Measurements from ENCODE around the gene SDK2. TPM values are rescaled to one million over a fixed set of nuclear protein-coding genes. Genes with fewer than 3 reads are reported as not detected.

SDK2 gene
- total RNA-seq, 1 donor from 2014 or later: 1.0 TPM

DNA sequence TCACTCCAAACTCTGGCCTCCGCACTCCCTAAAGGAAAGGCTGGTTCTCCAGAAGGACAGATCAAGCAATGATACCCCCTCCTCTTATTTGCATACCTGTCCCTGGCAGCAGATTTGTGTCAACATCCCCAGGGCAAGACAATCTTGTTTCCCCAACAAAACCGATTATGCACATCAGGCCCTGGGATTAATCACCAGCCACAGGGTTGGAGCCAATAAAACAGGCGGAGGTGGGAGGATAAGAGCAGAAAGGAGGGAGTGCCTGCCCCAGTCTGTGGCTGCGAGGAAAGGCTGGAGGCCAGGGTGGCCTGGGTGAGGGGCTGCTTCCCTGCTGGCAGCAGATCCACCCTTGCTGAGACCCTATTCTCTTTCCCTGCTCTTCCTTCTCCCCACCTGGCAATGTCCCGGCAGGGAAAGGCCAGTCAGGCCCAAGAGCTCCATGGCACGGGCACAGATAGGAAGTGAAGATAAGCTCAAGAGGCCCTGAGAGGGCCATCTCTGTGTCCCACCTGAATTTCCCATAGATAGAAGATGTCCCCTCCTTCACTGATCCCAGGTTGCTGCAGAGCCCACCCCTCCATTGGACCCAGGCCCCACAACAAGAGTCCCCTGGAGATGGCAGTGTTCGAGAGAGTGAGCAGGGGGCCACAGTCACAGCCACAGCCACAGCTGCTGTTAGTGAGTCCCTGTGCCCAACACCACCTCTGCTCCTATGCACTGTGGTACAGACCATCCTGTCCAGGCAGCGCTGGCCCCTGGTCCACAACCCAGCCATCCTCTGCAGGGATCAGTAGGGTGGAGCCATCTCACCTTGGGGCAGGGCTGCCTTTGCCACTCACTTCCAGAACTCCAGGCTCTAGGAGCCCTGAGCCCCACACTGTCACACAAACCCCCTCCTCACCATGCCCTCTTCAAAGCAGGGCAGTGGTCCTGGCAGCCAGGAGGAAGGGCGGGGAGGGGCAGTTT lies 137.5 kb downstream of the SDK2 start:
- peak; percentile 6 for DNase-seq
- ATAC-seq (ENCODE audit: poor library complexity): no peak
- intact Hi-C loops (cut with DNase I): no loop called here

GRCh38 chr17:73503560-73503959 lies 140.7 kb downstream of the SDK2 start:
- DNase-seq (peak; percentile 6), ATAC-seq (ENCODE audit: poor library complexity) (no peak)
- intact Hi-C loops (cut with DNase I): no loop called here

DNA sequence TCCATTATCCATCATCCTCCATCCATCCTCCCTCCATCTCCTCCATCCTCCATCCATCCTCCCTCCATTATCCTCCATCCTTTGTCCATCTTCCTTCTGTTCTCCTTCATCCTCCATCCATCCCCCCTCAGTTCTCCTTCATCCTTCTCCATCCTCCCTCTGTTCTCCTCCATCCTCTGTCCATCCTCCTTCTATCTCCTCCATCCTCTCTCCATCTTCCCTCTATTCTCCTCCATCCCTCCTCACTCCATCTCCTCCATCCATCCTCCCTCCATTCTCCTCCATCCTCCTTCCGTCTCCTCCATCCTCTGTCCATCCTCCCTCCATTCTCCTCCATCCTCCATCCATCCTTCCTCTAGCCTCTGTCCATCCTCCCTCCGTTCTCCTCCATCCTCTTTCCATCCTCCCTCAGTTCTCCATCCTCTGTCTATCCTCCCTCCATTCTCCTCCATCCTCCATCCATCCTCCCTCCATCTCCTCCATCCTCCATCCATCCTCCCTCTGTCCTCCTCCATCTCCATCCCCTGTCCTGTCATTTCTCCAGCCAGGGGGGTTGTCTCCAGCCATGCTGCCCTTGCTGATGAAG lies 143.7 kb downstream of the SDK2 start:
- DNase-seq (peak; percentile 10), ATAC-seq (ENCODE audit: poor library complexity) (no peak)
- intact Hi-C loops (cut with DNase I): no loop called here

- ATAC-seq (ENCODE audit: poor library complexity) (peak; percentile 45), DNase-seq (no peak)
- intact Hi-C loops (cut with DNase I): no loop called here
These were observed 145.2 kb downstream of the SDK2 start for GRCh38 chr17:73498886-73499554.

DNA sequence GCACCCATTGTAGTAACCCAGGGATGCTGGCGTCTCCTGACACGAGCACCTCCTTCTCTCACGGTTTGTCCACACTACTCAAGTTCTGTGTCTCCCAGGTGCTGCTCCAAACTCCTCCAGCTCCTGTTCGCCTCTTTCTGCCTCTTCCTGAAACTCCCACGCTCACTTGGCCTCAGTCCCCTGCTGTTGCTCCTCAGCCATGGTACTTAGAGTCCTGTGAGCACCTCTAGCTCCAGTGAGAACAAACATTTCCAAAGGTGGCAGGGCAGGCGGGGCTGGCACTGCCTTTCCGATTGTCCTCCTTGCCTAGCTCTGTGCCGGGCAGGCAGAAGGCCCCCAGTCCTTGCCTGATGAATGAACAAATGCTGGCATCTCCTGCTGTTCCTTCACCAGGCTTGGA lies 146.1 kb downstream of the SDK2 start:
- no peak for ATAC-seq (ENCODE audit: poor library complexity)
- intact Hi-C loops (cut with DNase I): no loop called here

GRCh38 chr17:73497721-73498120 lies 146.5 kb downstream of the SDK2 start:
- ATAC-seq (ENCODE audit: poor library complexity): no peak
- intact Hi-C loops (cut with DNase I): no loop called here

More for the DNA sequence above, 146.1 kb downstream of the SDK2 start:
- no peak for DNase-seq

DNA sequence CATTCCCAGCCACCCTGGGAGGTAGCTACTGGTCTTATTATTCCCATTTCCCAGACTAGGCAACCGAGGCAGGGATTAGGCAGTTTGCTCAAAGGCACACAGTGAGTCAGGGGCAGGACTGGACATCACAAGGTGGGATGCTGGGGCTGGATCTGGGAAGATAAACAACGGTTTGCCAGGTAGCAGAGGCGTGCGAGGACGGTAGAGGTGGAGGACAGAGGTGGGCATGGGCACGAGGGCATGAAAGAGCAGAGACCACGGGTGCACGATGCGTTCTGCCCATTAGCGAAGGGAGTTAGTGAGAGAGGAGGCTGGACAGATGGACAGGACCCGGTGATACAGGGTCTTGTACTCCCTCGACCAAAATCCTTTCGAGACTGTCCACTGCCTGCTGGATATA lies 148.0 kb downstream of the SDK2 start:
- ATAC-seq (ENCODE audit: poor library complexity): no peak

More at GRCh38 chr17:73497721-73498120, 146.5 kb downstream of the SDK2 start:
- DNase-seq: no peak

DNA sequence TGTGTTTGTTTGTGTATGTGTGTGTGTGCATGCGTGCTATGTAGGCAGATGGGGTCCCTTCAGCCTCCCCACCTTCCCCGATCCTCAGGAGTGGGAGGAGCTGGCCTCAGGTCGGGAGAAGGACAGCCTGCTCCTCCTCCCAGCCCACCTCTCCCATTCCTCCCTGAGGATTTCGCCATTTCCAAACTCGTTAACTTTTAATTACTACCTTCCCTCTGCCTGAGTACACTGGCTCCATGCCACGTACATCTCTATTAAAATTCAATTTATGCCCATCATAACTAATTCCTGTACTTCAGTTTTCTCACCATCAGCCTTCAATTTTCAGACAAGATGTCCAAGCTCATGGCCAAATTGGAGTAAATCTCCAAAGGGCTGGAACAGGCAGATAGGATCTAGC lies 148.6 kb downstream of the SDK2 start:
- no peak for DNase-seq
- ATAC-seq (ENCODE audit: poor library complexity): no peak
- intact Hi-C loops (cut with DNase I): no loop called here

More for the DNA sequence above, 148.0 kb downstream of the SDK2 start:
- no peak for DNase-seq
- intact Hi-C loops (cut with DNase I): no loop called here

DNA sequence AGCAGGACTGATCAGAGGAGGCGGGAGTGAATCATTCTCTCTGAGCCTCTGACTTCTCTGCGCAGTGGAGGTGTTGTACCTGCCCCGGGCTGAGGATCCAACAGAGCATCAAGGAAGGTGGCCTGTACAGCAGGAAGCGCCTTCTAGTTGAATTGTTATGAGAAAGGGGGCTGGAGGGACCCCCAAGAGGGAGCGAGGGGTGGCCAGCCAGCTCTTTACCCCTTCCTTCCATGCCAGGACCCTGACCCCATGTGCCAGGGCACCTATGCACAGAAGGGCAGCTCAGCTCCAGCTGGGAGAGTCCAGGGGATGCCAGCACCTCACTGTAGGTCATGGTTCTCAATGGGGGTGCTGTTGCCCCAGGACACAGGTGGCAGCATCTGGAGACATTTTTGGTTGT lies 149.3 kb downstream of the SDK2 start:
- ATAC-seq (ENCODE audit: poor library complexity) (no peak), DNase-seq (no peak)
- intact Hi-C loops (cut with DNase I): no loop called here

GRCh38 chr17:73493956-73494926 lies 150.0 kb downstream of the SDK2 start:
- DNase-seq: no peak
- intact Hi-C loops (cut with DNase I): no loop called here
- ATAC-seq (ENCODE audit: poor library complexity): no peak

DNA sequence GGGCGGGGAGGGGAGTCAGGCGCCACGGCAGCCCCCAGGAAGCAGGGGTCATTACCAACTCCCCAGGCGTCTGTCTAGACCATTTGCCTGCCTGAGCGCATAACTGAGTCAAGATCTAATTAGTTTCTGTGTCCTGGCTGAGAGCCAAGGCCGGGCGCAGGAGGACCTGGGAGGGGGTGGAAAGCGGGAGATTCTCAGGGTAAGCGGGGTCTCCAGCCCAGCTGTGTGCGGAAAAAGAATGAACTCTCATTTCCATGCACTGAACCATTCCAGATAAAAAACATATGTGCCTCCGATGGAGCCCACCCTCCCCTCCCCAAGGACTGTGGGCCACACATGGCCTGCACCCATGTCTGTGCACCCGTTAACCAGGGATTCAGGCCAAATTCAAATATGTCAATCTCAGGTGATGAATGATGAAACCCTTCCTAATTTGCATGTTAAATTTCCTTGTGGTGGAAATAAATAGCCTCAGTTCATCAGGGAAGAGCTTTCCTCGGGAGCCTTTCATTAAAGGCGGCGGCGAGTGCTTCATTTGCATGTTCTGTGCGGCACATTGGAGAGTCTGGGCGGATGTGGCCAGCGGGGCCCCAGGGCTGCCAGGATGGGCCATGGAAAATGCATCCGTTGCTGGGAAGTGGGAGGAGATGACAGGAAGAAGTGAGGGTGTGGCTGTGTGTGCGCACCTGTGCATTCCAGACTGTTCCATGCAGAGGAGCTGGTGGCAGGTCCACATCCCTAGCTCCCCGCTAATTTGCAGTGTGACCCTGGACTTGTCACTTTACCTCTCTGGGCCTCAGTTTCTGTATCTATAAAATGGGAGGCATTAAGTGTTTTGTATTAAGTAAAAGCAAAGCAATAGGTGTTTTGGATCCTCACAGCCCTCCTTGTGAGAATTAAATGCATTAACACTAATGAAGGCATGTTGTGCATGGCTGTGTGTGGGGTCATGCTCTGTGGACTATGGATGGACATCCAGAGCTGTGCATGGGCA lies 151.1 kb downstream of the SDK2 start:
- no peak for ATAC-seq (ENCODE audit: poor library complexity)
- DNase-seq: no peak

DNA sequence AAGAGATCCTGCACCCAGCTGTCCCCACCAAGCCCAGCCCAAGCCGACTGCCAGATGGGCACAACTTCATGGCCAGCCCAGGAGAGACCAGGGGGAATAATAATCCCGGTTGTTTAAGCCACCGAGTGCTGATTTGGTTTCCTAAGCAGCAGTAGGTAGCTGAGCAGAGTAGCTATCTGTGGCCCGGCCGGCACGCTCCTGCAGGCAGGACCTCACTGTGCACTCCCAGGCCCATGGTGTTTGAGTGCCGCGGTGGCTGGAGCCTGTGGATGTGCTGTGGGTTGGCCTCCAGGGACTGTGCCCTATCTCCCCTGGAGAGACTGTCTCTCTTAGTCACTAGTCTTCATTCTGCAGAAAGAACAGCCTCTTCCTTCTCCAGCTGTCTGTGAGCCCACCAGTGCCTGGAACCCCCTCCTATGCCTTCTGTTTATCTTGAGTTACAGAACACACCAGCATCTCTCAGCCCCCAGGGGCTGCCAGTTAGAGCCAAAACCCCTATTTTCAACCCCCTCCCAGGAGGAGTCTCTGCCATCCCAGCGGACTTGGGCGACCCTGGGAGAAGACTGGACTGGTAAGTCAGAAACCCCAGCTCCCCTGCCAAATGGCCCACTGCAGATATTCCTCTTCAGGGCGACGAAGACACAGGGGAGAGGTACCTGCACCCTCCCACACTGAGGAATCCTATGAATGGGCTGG lies 152.0 kb downstream of the SDK2 start:
- no peak for ATAC-seq (ENCODE audit: poor library complexity)
- DNase-seq: no peak

More for the DNA sequence above, 151.1 kb downstream of the SDK2 start:
- intact Hi-C loops (cut with DNase I): no loop called here

DNA sequence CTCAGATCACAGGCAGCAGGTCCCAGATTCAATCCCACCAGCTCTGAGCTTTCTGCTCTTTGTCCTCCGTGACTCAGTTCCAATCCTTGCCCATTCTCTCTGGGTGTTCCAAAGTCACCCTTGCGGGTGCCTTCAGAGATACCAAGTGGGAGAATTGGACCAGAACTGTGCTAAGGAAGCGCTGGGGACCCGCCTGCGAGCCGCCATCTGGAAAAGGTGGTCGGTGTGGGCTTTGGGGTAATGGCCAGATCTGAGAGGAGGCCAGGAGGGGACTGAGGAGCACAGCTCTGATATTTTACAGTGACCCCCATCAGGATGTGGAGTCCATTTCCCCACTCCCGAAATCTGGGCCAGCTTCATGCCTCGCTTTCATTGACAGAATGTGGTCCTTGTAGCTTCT lies 152.6 kb downstream of the SDK2 start:
- ATAC-seq (ENCODE audit: poor library complexity) (no peak), DNase-seq (no peak)
- intact Hi-C loops (cut with DNase I): no loop called here

More for the DNA sequence above, 152.0 kb downstream of the SDK2 start:
- intact Hi-C loops (cut with DNase I): no loop called here

GRCh38 chr17:73490851-73491250 lies 153.4 kb downstream of the SDK2 start:
- ATAC-seq (ENCODE audit: poor library complexity) (no peak), DNase-seq (no peak)
- intact Hi-C loops (cut with DNase I): no loop called here

DNA sequence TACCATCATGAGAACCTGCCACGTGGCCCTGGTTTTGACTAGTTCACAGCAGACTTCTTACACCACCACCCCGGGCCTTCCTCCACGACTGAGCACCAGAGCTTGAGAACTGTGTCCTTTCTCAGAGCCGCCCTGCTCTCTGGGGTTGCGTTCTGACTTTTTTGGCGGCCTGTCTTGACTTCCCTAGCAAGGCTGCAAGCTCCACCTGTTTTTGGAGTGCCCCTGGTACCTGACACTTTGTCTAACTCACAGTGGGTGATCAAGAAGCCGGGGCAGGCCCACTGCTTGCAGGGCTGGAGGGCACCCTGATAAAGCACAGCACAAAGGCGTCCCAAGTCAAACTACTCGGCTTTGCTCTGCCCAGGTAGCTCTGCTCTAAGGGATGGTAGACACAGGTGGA lies 154.3 kb downstream of the SDK2 start:
- intact Hi-C loops (cut with DNase I): no loop called here
- ATAC-seq (ENCODE audit: poor library complexity) (no peak), DNase-seq (no peak)

GRCh38 chr17:73489333-73489732 lies 154.9 kb downstream of the SDK2 start:
- intact Hi-C loops (cut with DNase I): no loop called here
- no peak for ATAC-seq (ENCODE audit: poor library complexity)
- DNase-seq: no peak

DNA sequence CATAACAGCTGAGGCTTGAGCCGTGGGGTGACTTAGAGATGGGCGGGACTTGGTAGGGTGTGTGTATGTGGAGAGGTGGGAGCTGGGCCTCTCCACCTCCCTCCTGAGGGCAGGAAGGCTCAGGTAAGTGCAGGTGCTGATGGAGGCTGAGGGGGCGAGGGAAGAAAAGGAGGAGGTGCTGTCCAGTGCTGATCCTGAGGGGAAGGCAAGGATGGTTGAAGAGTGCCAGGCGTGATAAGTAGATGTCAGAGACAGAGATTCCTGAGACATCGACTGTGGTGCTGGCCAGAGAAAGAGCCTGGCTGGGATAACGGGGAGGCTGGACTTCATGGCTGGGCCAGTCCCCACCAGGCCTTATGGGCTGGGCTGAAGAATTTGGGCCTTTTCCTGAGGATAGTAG lies 159.1 kb downstream of the SDK2 start:
- no peak for ATAC-seq (ENCODE audit: poor library complexity)
- DNase-seq: no peak
- intact Hi-C loops (cut with DNase I): no loop called here
